NCI-H2227 (cell line): ENCODE results near the gene SUPT4H1.
A peak's percentile ranks its signal among the peaks of the same experiment; 100 is the strongest.

Source experiments
- DNase-seq: peaks from one replicate; lab custom pipeline; 2025; ENCODE audit not compliant: unreplicated experiment; lab: John Stamatoyannopoulos, UW

Gene SUPT4H1

DNA sequence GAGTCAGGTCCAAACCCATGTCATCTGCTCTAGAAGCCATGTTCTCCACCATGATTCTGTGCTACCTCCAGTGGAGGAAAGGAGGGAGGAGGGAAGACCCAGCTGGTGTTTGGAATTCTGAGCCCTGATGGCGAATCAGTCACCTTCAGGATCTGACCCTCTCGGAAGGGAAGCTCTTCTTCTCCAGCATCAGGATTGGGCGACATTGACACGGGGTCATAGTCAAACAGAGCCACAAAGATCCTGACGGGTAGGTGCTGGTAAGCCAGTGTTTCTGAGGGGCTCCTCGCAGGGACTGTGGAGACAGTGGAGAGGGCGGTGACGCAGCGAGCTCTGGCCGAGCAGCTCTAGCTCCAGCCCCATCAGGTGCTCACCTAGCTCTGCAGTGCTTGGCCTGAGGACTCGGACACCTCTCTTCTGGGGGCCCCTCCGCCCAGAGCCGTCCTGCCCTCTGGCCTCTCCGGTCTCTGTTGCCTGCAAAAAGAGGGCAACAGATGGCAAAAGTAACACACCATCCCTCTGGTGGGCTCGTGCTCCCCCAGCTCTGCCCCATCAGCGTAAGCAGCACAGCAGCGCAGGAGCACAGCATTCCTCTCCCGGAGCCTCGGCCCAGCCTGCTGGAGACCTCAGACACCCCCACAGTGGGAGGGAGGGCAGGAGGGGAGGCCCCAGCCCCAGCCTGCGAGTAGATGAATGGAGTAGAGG lies 44.4 kb downstream of the SUPT4H1 start:
- no peak for DNase-seq

DNA sequence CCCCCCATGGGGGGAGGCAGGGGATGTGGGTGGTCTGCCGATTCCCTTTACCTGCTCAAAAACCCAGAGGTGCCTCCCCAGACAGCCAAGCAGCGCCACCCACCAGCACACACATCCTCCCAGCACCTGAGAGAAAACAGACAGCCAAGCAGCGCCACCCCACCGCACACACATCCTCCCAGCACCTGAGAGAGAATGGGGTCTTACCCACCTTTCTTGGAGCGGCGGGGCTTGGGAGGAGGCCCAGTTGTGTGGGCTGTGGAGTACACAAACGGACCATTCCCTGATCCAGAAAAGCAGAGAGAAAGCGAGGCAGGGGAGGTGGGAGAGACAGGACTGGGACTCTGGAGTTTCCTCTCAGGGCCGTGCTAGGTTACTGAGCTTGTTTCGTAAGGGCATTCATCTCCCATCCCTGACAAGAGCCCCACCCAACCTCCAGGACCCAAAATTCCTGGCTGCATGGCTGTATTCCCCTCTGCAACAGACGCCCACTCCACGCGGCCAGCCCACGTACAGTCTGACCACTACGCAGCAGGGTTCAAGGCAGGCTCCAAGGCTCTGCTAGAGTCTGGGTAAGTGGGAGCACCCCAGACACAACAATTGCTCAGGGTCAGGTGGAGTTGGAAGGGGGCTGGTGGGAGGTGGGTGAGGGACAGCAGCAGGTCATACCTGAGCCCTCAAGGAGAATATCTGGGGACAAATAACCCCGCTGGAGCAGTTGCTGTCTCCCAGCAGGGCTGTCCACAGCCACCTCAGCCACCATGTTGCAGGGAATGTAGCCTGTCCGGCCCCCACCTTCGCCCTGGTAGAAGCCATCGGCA lies 45.7 kb downstream of the SUPT4H1 start:
- DNase-seq = no peak

DNA sequence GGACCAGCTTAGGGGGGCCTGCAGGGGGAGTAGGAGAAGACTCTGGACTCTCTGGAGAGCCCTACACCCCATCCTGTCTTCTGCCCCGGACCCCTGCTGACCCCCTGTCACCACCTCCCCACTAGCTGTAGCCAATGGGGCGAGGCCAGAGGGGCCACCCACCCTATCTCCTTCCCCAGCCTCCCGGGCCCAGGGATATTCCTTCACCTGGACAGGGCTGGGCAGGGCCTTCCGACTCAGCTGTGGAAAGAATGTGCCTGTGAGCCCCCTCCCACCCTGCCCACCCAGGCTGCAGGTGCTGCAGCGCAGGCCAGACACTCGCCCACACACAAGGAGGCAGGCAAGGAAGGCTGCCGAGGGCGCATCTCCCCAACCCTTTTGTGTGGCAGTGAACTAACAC lies 46.4 kb downstream of the SUPT4H1 start:
- DNase-seq = no peak

DNA sequence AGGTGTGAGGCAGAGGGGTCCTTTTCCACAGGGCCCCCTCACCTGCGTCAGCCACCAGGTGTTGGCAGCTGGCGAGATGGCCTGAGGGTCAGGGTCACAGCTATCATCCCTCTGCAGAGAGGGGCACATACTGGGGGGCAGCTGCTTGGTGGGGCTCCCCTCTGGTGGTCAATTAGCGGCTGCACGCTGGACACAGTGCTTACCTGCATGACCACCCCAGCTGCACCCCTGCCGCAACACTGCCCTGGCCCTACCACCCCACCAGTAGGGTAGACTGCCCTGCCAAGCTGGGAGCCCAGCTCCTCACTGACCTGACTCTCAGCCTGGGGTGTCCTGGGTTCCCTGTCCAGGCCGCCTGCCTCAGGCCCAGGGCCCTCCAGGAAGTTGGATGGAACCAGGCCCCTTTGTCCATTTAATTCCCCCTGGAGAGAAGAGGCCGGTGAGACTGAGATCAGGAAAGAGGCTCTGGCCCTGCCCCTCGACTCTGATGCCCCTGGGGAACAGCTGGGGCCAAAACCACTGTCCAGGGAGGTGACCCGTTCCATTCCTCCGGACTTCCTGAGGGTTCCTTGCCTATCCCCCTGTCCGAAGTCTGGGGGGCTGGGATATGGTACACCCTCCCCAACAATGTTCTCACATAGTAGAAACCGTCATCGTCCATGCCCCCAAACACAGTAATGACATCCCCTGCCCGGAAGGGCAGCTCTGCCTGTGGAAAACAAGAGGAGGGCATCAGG lies 47.1 kb downstream of the SUPT4H1 start:
- DNase-seq = no peak

DNA sequence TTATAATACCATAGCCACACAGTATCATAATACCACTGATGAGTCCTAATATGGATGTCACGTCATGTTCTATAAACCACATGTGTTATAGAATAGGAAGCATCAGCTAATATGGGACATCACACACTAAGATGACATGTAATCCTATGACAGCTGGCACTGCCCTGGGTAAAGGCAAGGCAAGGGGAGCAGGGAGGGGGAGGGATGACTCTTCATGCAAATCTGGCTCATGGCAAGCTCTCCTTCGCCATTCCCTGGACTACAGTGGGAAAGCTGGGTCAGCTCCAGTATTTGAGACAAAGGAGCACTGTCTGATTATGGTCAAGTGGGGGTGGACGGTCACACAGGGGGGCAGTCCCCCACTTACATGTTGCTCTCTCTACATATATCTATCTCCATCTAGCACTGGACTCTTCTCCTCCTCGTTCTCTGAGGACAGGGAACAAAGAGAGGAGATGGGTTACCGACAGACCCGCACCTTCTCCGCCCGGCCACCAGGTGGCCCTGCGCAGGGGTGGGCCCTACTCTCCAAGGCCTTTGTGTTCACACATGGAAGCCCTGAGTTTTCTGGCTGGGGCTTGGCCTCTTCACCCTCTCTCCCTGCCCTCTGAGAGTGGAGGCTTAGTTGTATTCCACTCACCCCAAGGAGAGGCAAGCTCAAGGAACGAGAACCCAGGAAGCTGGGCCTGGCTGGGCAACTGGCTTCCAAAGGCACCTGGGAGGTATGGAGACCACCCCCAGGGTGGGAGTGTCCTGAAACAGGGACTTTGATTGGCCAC lies 47.8 kb downstream of the SUPT4H1 start:
- DNase-seq = peak; percentile 66

DNA sequence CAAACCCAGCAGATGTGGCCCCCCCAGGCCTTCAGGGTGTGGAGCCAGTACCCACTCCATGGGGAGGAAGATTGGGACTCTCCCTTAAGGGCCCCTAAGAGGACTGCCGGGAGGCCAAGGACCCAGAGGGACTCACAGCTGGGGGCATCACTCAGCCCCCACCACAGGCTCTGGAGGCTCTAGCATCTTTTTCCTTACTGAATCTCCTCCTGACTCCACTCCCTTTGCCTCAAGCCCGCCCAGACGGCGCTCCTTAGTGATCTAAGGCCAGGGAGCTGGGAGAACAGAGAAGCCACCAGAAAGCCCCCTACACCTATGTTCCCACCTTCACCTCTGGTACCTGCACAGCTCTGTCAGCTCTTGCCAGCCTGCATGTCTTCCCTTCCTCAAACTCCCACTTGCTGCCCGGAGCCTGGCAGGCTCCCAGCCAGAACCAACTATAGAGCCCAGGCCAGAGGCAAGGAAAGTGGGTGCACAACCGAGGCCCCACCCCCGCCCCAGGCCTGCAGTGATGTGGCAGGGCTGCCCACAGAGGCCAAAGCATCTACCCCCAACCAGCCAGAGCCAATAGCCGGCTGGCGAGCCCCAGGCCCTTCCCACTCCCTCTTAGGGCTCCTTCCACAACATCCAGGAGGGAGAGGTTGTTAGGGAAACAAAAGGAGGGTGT lies 48.9 kb downstream of the SUPT4H1 start:
- no peak for DNase-seq

DNA sequence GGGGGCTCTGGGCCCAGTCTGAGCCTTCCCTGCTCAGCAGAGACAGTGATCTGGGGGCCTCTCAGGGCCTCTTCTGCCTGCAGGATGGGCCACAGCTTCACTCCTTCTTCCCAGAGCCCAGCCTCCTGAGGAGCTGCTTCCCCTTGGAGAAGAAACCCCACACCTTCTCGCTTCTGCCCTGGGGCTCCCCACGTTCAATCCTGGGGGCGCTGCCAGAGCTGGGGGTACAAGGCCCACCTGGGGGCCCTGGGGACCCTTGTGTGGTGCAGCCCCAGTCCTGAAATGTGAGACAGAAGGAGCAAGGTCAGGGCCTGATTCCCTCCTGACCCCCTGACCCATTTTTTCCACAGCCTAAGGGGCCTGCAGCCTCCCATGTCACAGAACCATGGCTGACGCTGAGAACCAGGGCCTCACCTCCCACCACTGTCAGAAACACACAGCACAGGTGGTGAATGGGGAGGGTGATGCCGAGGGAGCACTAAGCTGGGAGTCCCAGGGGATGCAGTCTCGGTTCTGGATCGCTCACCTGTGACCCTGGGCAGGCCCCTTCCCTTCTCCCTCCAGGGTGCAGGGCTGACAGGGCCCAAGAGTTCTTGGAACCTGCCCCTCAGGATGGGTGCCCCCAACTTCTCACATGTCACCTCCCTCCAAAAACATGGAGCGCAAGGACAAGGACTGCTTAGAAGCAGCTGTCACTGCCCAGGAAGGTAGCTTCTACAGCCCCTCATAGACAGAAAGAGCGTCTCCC lies 49.7 kb downstream of the SUPT4H1 start:
- no peak for DNase-seq

DNA sequence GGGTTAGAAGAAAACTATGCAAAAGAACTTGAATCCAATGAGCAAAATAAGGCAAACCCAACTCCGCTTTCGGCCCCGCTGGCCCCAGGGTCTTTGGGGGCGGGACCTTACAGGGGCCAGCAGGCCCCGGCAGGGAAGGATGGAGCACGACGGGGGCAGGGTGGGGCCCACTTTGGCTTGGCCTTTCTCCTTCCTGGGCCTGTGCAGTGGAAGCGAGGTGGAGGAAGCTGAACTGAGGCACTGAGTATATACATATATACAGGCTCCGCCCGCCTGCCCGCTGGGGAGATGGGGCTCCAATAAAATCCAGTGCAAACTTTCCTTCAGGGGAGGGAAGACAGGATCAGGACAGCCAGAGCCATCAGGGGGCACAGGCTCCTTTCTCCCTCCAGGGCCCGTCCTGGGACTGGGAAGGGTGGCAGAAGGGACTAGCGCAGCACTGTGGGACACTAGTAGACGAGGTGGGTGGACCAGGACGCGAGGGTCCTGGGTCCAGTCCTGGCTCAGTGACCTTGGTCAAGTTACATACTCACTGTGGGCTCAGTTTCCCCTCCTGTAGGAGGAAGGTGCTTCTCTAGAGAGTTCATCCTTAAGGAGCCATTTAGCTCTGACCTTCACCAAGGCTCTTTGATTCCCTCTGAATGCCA lies 50.4 kb downstream of the SUPT4H1 start:
- DNase-seq = no peak

DNA sequence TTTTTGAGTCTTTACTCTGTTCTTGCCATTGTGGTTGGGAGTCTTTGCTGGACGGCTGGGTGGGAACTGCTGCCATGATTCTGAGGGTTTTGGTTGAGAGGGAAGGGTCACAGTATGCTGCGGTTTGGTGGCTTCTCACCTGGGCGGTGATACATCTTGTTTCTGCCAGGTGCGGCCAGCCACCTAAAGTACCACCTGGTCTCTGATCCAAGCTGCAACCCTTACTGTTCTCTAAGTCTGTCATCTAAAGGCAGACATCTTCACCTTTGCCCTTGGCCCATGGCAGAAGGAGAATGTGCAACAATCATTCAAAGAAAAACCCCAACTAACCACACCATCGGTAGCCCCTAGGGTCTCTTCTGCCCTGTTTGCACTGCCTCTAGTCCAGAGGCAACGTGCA lies 51.7 kb downstream of the SUPT4H1 start:
- no peak for DNase-seq
